GM13976 (cell line): ENCODE data around the gene PHTF1.

Experiments used
- DNase-seq: peaks from one replicate; pipeline ENCODE4 v3.0.0; 2012; ENCODE audit warnings: low spot score
- in situ Hi-C: fragments of 300-500 bp; cut with MboI; formaldehyde crosslinking; loops from one replicate; pipeline ENCODE4 v1.12.0; 2022; ENCODE audit warnings: low sequenced_read_pairs, mixed read lengths, inconsistent platforms; ENCODE audit not compliant: unreplicated experiment
- TF ChIP-seq, protein P1 (sequence below): IDR thresholded peaks from 2 replicates; pipeline ENCODE4 v1.5.1; 2012; ENCODE audit warnings: borderline replicate concordance, mild to moderate bottlenecking; ENCODE audit not compliant: insufficient read depth; ENCODE audit errors: extremely low read depth, missing control alignments, control extremely low read depth

The PHTF1 gene

DNA sequence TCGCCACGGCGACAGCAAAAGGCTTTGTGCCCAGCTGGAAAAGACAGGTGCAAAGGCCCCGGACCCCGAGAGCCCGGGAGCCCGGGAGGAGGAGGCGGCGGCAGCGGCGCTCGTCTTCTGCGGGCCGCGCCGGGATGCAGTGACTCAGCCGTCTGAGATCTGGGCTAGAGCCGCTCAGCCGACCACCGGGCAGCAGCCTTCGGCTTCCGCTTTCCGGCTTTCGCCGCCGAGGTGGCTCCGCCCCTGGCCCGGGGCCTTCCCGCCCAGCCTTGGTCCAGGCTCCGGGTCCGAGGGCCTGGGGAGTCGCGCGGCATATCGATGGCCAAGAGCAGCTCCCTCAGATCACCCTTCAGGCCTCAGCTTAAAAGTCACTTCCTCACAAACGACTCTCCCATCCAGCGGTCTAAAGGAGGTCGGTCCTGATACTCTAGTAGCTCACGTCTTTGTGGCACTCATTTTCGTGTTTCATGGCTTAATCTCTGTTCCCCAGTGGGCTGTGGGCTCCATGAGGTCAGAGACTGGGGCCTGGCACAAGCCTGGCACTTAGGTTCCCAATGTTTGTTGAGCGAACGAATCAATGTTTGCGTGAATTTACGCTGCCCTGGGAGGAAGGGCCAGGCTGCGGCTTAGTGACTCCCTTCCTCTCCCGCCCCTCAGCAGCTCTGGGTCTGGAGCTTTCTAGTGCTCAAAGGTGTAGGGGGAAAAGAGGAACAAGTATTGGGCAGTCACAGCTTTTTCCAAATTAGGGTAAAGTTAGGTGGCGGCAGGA, at the start of gene PHTF1:
PHTF1 (minus strand) TSS at position 154 of the 769 bp plus-strand sequence. CDS start 783 bp downstream, outside the sequence.
- TF ChIP-seq, protein P1, sequence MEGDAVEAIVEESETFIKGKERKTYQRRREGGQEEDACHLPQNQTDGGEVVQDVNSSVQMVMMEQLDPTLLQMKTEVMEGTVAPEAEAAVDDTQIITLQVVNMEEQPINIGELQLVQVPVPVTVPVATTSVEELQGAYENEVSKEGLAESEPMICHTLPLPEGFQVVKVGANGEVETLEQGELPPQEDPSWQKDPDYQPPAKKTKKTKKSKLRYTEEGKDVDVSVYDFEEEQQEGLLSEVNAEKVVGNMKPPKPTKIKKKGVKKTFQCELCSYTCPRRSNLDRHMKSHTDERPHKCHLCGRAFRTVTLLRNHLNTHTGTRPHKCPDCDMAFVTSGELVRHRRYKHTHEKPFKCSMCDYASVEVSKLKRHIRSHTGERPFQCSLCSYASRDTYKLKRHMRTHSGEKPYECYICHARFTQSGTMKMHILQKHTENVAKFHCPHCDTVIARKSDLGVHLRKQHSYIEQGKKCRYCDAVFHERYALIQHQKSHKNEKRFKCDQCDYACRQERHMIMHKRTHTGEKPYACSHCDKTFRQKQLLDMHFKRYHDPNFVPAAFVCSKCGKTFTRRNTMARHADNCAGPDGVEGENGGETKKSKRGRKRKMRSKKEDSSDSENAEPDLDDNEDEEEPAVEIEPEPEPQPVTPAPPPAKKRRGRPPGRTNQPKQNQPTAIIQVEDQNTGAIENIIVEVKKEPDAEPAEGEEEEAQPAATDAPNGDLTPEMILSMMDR: no peak
- DNase-seq: peak; percentile 85

DNA sequence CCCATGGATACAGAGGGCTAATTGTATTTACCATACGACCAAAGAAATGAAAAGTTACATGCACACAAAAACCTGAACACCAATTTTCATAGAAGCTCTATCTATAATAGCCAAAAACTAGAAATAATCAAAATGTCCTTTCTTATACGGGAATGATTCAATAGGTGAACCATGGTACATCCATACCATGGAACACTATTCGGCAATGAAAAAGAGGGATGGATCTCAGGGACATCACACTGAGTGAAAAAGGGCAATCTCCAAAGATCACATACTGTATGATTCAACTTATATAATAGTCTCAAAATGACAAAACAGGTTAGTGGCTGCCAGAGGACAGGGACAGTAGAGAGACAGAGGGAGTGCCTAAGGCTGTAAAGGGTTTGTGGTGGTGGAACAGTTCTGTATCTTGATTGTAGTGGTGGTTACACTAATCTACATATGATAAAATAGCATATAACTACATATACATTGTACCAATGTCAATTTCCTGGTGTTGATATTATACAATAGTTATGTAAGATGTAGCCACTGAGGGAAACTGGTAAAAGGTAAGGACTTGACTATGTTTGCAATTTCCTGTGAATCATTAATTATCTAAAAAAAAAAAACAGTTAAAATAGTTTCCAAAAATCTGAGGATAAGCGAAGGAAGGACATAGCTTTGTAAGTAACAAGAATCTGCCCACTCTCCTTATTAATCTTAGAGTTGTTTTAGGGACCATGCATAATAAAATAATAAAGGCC, 49.3 kb upstream of the PHTF1 start:
- DNase-seq: no peak
- in situ Hi-C loops: no loop called here
- TF ChIP-seq, protein P1: no peak

More for the DNA sequence above, at the start of gene PHTF1:
- in situ Hi-C loops: no loop called here

DNA sequence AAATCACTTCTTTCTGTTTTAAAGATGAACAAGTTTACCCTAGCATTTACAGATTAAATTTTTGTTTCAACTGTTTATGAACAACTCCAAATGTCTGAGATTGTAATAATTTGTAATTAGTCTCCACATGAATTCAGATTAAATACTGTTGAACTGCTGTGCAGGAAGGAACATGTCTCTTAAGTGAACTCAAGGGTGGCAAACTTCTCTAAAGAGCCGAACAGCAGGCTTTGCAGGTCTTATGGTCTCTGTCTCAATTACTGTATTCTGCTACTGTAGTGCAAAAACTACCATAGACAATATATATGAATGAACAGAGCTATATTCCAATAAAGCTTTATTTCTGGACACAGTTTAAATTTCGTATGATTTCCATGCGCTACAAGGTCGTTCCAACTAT, 46.4 kb upstream of the PHTF1 start:
- in situ Hi-C loops: no loop called here
- no peak for DNase-seq

DNA sequence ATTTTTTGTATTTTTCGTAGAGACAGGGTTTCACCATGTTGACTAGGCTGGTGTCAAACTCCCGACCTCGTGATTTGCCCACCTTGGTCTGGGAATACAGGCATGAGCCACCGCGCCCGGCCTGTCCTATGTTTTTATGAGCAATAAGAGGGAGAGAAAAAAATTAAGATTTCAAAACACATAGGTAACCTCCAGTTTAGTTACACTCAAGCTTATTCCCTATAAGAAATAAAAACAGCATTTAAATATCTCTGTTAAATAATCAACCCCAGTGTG, 45.9 kb upstream of the PHTF1 start:
- DNase-seq: no peak
- in situ Hi-C loops: no loop called here
- TF ChIP-seq, protein P1: no peak

More for the DNA sequence above, 46.4 kb upstream of the PHTF1 start:
- TF ChIP-seq, protein P1: no peak

DNA sequence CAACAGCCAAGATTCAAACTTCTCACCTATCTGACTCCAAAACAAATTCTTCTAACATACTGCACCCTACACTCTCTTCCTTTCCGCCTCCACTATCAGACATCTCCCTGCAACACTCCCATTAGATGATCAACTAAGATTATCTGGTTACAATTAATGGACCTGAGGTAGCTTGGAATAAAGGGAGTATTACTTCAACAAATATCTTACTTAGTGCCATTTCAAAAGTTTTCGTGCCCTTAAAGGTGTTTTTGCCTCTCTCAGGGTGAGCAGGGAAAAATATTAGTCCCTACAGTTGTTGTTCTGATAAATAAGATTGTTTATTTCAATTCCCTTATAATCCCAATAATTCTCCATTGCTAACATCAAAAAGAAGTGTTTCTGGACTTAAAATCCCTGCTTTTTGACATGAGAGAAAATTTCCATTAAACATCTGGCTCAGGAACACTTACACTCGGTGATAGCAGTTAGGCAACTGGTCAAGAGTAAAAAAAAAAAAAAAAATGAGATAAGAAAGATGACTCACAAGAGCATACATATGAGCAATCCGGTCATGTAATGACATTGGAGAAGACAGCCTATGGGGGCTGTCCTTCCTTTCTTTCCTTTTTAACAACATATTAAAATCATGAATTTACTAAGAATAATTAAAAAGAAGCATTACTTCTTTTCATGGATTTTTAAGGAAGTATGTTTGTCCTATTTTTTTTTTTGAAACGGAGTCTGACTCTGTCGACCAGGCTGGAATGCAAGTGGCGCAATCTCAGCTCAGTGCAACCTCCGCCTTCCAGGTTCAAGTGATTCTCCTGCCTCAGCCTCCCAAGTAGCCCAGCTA, 45.4 kb upstream of the PHTF1 start:
- in situ Hi-C loops: no loop called here
- no peak for DNase-seq

More for the DNA sequence above, 45.4 kb upstream of the PHTF1 start:
- TF ChIP-seq, protein P1: no peak
